DND-41 (cell line): Measurements from ENCODE around the gene TOP3B.

Source experiments
- ATAC-seq: fragments of 200-7000 bp; cut with Tn5 transposase; 3 replicates; pipeline ENCODE4 v1.9.1; 2021; ENCODE audit warnings: low read depth; ENCODE audit not compliant: insufficient read depth
- DNase-seq: peaks from one replicate; pipeline ENCODE4 v3.0.0-alpha.2; 2020
- H2AFZ ChIP-seq: 2 replicates; pipeline ENCODE4 v1.6.0; 2012; ENCODE audit warnings: low read depth, low read length
- H3K27ac ChIP-seq: 2 replicates; pipeline ENCODE4 v1.5.1; 2012; ENCODE audit warnings: low read length, inconsistent platforms
- H3K27me3 ChIP-seq: fragments of 200-600 bp; sonication (generic); 2 replicates; pipeline ENCODE4 v1.6.0; 2012; ENCODE audit warnings: low read length, mild to moderate bottlenecking, inconsistent platforms; ENCODE audit not compliant: insufficient read depth, poor library complexity
- H3K36me3 ChIP-seq: 2 replicates; pipeline ENCODE4 v1.5.1; 2012; ENCODE audit warnings: low read length, inconsistent platforms; ENCODE audit not compliant: insufficient read depth
- H3K4me1 ChIP-seq: 2 replicates; pipeline ENCODE4 v1.5.1; 2012; ENCODE audit warnings: mild to moderate bottlenecking, low read length; ENCODE audit not compliant: insufficient read depth
- H3K4me2 ChIP-seq: 2 replicates; pipeline ENCODE4 v1.6.0; 2012; ENCODE audit warnings: mild to moderate bottlenecking, moderate library complexity, low read length, inconsistent platforms; ENCODE audit not compliant: insufficient read depth
- H3K4me3 ChIP-seq, 2 experiments: fragments of 200-600 bp in 1 of 2; shearing (Covaris generic) in 1 of 2; 2 replicates each; pipeline ENCODE4 v1.5.1; 2012 to 2016; ENCODE audit warnings: inconsistent platforms in 2 of 2, low read length in 2 of 2, mild to moderate bottlenecking in 2 of 2, low read depth in 1 of 2, moderate library complexity in 1 of 2
- H3K79me2 ChIP-seq: 2 replicates; pipeline ENCODE4 v1.6.0; 2012; ENCODE audit warnings: low read length, inconsistent platforms; ENCODE audit not compliant: insufficient read depth
- H3K9ac ChIP-seq: 2 replicates; pipeline ENCODE4 v1.6.0; 2012; ENCODE audit warnings: low read depth, mild to moderate bottlenecking, inconsistent platforms, low read length, moderate library complexity
- H3K9me3 ChIP-seq: 2 replicates; pipeline ENCODE4 v1.5.1; 2012; ENCODE audit warnings: low read length, moderate library complexity, mild to moderate bottlenecking, inconsistent platforms; ENCODE audit not compliant: insufficient read depth, severe bottlenecking
- H4K20me1 ChIP-seq: 2 replicates; pipeline ENCODE4 v1.6.0; 2012; ENCODE audit warnings: low read length; ENCODE audit not compliant: insufficient read depth
- EZH2 ChIP-seq: IDR thresholded peaks from 3 replicates; pipeline ENCODE4 v1.6.1; 2012; ENCODE audit warnings: borderline replicate concordance, low read depth, mild to moderate bottlenecking, moderate library complexity, low read length, inconsistent platforms; ENCODE audit not compliant: severe bottlenecking
- TF ChIP-seq, protein P1 (sequence below): IDR thresholded peaks from 2 replicates; pipeline ENCODE4 v1.5.1; 2012; ENCODE audit warnings: borderline replicate concordance, low read length, moderate library complexity, mild to moderate bottlenecking; ENCODE audit not compliant: poor library complexity, severe bottlenecking; ENCODE audit errors: extremely low read depth

The TOP3B gene

DNA sequence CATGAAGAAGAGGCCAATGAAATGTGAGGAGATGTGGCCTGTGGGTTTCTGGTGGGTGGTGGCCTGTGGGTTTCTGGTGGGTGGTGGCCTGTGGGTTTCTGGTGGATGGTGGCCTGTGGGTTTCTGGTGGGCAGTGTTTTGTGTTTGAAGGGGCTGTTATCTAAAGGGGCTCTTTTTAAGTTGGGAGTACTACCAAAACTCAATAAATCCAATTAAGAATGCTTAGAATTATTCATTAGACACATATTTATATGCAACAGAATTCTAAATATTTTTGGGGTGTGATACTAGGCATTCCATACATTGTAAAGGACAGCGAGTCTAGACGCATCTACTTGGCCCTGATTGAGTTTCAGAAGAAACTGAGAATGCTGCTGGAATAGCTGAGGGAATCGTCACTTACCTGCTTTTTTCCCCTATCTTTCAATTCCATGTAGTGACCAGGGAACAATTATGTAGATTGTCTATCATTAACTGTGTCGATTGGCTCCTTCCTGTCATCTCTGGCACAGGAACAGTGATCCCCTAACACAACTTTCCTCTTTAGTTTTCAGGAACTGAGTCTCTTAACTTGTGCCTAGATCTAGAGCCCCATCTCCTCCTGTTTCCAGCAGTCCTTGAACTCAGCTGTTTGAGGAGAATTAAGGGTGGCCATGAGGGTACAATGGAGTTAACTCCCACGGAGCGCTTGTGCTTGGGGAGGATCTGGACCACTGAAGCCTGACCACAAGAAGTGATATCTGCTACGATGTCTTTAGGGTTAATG, 37.3 kb upstream of the TOP3B start:
- Histone ChIP-seq H3K79me2 (no peaks in the 10 kb centered on the region), H3K4me2 (no peak overlapping the region), H3K4me1 (no peaks in the 10 kb centered on the region), H3K9me3 (no peaks in the 10 kb centered on the region), H3K4me3 (no peak overlapping the region), H3K27me3 (peaks cover 10% of the 10 kb centered on the region), H4K20me1 (no peaks in the 10 kb centered on the region), H3K27ac (no peak overlapping the region), H3K36me3 (no peaks in the 10 kb centered on the region), H3K9ac (no peak overlapping the region), H2AFZ (no peak overlapping the region)
- TF ChIP-seq, protein P1, sequence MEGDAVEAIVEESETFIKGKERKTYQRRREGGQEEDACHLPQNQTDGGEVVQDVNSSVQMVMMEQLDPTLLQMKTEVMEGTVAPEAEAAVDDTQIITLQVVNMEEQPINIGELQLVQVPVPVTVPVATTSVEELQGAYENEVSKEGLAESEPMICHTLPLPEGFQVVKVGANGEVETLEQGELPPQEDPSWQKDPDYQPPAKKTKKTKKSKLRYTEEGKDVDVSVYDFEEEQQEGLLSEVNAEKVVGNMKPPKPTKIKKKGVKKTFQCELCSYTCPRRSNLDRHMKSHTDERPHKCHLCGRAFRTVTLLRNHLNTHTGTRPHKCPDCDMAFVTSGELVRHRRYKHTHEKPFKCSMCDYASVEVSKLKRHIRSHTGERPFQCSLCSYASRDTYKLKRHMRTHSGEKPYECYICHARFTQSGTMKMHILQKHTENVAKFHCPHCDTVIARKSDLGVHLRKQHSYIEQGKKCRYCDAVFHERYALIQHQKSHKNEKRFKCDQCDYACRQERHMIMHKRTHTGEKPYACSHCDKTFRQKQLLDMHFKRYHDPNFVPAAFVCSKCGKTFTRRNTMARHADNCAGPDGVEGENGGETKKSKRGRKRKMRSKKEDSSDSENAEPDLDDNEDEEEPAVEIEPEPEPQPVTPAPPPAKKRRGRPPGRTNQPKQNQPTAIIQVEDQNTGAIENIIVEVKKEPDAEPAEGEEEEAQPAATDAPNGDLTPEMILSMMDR: no peak
- TF ChIP-seq EZH2: no peak
- ATAC-seq (no peak), DNase-seq (no peak)

DNA sequence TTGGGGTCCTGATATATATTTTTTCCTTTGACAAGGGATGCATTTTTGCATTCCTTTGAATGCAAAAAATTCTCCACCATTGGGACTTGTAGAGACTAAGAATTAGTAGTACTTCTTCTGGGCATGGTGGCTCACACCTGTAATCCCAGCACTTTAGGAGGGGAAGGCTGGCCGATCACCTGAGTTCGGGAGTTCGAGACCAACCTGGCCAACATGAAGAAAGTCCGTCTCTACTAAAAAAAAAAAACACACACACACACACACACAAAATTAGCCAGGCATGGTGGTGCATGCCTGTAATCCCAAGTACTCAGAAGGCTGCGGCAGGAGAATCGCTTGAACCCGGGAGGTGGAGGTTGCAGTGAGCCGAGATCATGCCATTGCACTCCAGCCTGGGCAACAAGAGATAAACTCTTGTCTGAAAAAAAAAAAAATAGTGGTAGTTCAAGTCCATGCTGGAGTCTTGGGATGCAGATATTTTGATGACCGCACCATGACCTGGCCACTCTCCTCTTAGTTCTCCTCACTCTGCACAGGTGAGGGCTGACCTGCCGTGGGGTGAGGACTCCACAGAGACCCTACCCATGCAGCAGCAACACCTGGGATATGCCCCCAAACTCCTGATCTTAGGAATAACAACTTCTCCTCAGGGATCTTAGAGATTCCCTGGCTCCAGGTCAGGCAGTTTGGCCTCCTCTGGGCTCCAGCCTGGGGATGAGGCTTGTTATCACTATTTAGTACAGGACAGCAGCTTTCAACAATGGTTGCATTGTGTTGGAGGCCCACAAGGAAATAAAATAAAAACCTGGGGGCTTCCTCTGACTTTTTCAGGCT, 36.5 kb upstream of the TOP3B start:
- no peak overlapping the region for H3K9ac ChIP-seq
- ATAC-seq: no peak
- no peaks in the 10 kb centered on the region for H3K79me2 ChIP-seq
- peaks cover 10% of the 10 kb centered on the region for H3K27me3 ChIP-seq
- no peak overlapping the region for H3K27ac ChIP-seq
- H4K20me1 ChIP-seq: no peaks in the 10 kb centered on the region
- no peaks in the 10 kb centered on the region for H3K9me3 ChIP-seq
- DNase-seq: no peak
- no peaks in the 10 kb centered on the region for H3K4me1 ChIP-seq
- H3K4me3 ChIP-seq: no peak overlapping the region
- TF ChIP-seq EZH2: no peak
- TF ChIP-seq, protein P1: no peak
- H2AFZ ChIP-seq: no peak overlapping the region
- H3K36me3 ChIP-seq: no peaks in the 10 kb centered on the region
- H3K4me2 ChIP-seq: no peak overlapping the region

DNA sequence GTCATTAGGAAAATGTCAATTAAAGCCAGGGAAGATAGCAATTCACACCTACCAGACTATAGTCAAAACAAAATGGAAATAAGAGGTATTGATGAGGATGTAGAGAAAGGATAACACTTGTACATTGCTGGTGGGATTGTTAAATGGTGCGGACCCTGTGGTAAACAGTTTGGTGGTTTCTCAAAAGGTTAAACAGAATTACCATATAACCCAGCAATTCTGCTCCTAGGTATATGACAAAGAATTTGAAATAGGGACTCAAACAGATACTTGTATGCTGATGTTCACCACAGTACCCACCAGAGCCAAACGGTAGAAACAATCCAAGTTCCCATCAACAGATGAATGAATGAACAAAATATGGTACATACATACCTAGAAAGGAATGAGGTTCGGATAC, 33.0 kb upstream of the TOP3B start:
- Histone ChIP-seq H3K36me3 (no peaks in the 10 kb centered on the region), H3K79me2 (no peaks in the 10 kb centered on the region), H3K4me1 (no peaks in the 10 kb centered on the region), H3K9ac (no peak overlapping the region), H3K4me3 (no peak overlapping the region), H3K4me2 (no peak overlapping the region), H2AFZ (no peak overlapping the region), H3K9me3 (no peaks in the 10 kb centered on the region), H3K27ac (no peak overlapping the region), H4K20me1 (no peaks in the 10 kb centered on the region), H3K27me3 (peaks cover 3% of the 10 kb centered on the region)
- no peak for ATAC-seq
- TF ChIP-seq, protein P1: no peak
- no peak for TF ChIP-seq EZH2
- no peak for DNase-seq
